ENCODE data around the gene SCUBE2. TPM values are rescaled to one million over a fixed set of nuclear protein-coding genes. Genes with fewer than 3 reads are reported as not detected.

Gene SCUBE2
- total RNA-seq, 3 donors from 2014 or later (not counting 1 experiment from before 2014, with no cell fraction given), result not detected

- H3K9me3 ChIP-seq (ENCODE audit: control insufficient read depth, insufficient read depth, low read length), result no peaks in the 10 kb centered on the region
- ATAC-seq (no peak), DNase-seq (no peak)
- no peaks in the 10 kb centered on the region for H3K4me1 ChIP-seq (ENCODE audit: control insufficient read depth, insufficient read depth, low read length)
- H3K36me3 ChIP-seq (ENCODE audit: control insufficient read depth, insufficient read depth, low read length), result no peaks in the 10 kb centered on the region
- no peaks in the 10 kb centered on the region for H3K27me3 ChIP-seq (ENCODE audit: control insufficient read depth, insufficient read depth, low read length)
- WGBS (ENCODE audit: insufficient coverage), result 83% methylated on average over 15 of the region's 15 CpGs
- TF ChIP-seq, protein P1, sequence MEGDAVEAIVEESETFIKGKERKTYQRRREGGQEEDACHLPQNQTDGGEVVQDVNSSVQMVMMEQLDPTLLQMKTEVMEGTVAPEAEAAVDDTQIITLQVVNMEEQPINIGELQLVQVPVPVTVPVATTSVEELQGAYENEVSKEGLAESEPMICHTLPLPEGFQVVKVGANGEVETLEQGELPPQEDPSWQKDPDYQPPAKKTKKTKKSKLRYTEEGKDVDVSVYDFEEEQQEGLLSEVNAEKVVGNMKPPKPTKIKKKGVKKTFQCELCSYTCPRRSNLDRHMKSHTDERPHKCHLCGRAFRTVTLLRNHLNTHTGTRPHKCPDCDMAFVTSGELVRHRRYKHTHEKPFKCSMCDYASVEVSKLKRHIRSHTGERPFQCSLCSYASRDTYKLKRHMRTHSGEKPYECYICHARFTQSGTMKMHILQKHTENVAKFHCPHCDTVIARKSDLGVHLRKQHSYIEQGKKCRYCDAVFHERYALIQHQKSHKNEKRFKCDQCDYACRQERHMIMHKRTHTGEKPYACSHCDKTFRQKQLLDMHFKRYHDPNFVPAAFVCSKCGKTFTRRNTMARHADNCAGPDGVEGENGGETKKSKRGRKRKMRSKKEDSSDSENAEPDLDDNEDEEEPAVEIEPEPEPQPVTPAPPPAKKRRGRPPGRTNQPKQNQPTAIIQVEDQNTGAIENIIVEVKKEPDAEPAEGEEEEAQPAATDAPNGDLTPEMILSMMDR (IDR thresholded peaks at IDR 0.05), result no peak
- Mint-ChIP-seq H3K27me3 (ENCODE audit: low read depth in 2 of 2) (peaks cover 15 to 45% of the 10 kb centered on the region in 2 donors), H3K9me3 (no peaks in the 10 kb centered on the region), H3K4me3 (no peak overlapping the region), H3K4me1 (no peaks in the 10 kb centered on the region), H3K27ac (no peak overlapping the region), H3K36me3 (no peaks in the 10 kb centered on the region)
- intact Hi-C loops (cut with micrococcal nuclease), result no loop called here
- H3K27ac ChIP-seq (ENCODE audit: low read length), result no peak overlapping the region
- H3K4me3 ChIP-seq (ENCODE audit: low read length), result no peak overlapping the region
Measured at GRCh38 chr11:9074338-9075029, 16.9 kb downstream of the SCUBE2 start.

- WGBS (ENCODE audit: insufficient coverage), result 92% methylated on average over 6 of the region's 6 CpGs
- TF ChIP-seq, protein P1 (IDR thresholded peaks at IDR 0.05), result no peak
- H3K27ac ChIP-seq (ENCODE audit: low read length), result no peak overlapping the region
- H3K27me3 ChIP-seq (ENCODE audit: control insufficient read depth, insufficient read depth, low read length), result no peaks in the 10 kb centered on the region
- ATAC-seq (no peak), DNase-seq (no peak)
- no peaks in the 10 kb centered on the region for H3K4me1 Mint-ChIP-seq
- no peaks in the 10 kb centered on the region for H3K36me3 ChIP-seq (ENCODE audit: control insufficient read depth, insufficient read depth, low read length)
- no peak overlapping the region for H3K4me3 ChIP-seq (ENCODE audit: low read length)
- no peak overlapping the region for H3K4me3 Mint-ChIP-seq
- no peaks in the 10 kb centered on the region for H3K9me3 ChIP-seq (ENCODE audit: control insufficient read depth, insufficient read depth, low read length)
- H3K27ac Mint-ChIP-seq, result no peak overlapping the region
- H3K36me3 Mint-ChIP-seq, result no peaks in the 10 kb centered on the region
- peaks cover 15 to 36% of the 10 kb centered on the region in 2 donors for H3K27me3 Mint-ChIP-seq (ENCODE audit: low read depth in 2 of 2)
- H3K9me3 Mint-ChIP-seq, result no peaks in the 10 kb centered on the region
- H3K4me1 ChIP-seq (ENCODE audit: control insufficient read depth, insufficient read depth, low read length), result no peaks in the 10 kb centered on the region
- intact Hi-C loops (cut with micrococcal nuclease), result no loop called here
Measured at GRCh38 chr11:9073466-9074225, 17.8 kb downstream of the SCUBE2 start.

GRCh38 chr11:9072626-9073176, 18.7 kb downstream of the SCUBE2 start:
- no peaks in the 10 kb centered on the region for H3K9me3 ChIP-seq (ENCODE audit: control insufficient read depth, insufficient read depth, low read length)
- peaks cover 15 to 27% of the 10 kb centered on the region in 2 donors for H3K27me3 Mint-ChIP-seq (ENCODE audit: low read depth in 2 of 2)
- TF ChIP-seq, protein P1 (IDR thresholded peaks at IDR 0.05), result no peak
- H3K4me1 ChIP-seq (ENCODE audit: control insufficient read depth, insufficient read depth, low read length), result no peaks in the 10 kb centered on the region
- H3K27ac ChIP-seq (ENCODE audit: low read length), result no peak overlapping the region
- ATAC-seq (no peak), DNase-seq (no peak)
- no peak overlapping the region for H3K4me3 ChIP-seq (ENCODE audit: low read length)
- H3K36me3 Mint-ChIP-seq, result no peaks in the 10 kb centered on the region
- no peaks in the 10 kb centered on the region for H3K4me1 Mint-ChIP-seq
- 61% methylated on average over 7 of the region's 7 CpGs for WGBS (ENCODE audit: insufficient coverage)
- intact Hi-C loops (cut with micrococcal nuclease), result no loop called here
- H3K27ac Mint-ChIP-seq, result no peak overlapping the region
- H3K27me3 ChIP-seq (ENCODE audit: control insufficient read depth, insufficient read depth, low read length), result no peaks in the 10 kb centered on the region
- no peaks in the 10 kb centered on the region for H3K36me3 ChIP-seq (ENCODE audit: control insufficient read depth, insufficient read depth, low read length)
- no peaks in the 10 kb centered on the region for H3K9me3 Mint-ChIP-seq
- no peak overlapping the region for H3K4me3 Mint-ChIP-seq

Data from natural killer cell (primary cell).